Smooth muscle cell (in vitro differentiated cells): ENCODE data around the gene CCDC142. TPM values are rescaled to one million over a fixed set of nuclear protein-coding genes. Genes with fewer than 3 reads are reported as not detected.

Source experiments
- DNase-seq: peaks from one replicate; lab custom pipeline; 2025; ENCODE audit not compliant: unreplicated experiment; lab: John Stamatoyannopoulos, UW
- H2AFZ ChIP-seq: fragments of 200-600 bp; sonication (generic); 2 replicates; pipeline ENCODE4 v1.6.0; 2016; ENCODE audit warnings: antibody characterized with exemption, low read depth, mild to moderate bottlenecking
- H3F3A ChIP-seq: fragments of 200-600 bp; sonication (generic); 2 replicates; pipeline ENCODE4 v1.6.0; 2017; ENCODE audit warnings: antibody characterized with exemption, low read depth
- H3K27ac ChIP-seq: fragments of 200-600 bp; sonication (generic); 2 replicates; pipeline ENCODE4 v1.5.1; 2016; ENCODE audit warnings: low read depth, mild to moderate bottlenecking
- H3K27me3 ChIP-seq: fragments of 200-600 bp; sonication (generic); 2 replicates; pipeline ENCODE4 v1.6.1; 2016; ENCODE audit warnings: low read depth, mild to moderate bottlenecking
- H3K36me3 ChIP-seq: fragments of 200-600 bp; sonication (generic); 2 replicates; pipeline ENCODE4 v1.5.1; 2016; ENCODE audit warnings: low read depth
- H3K4me1 ChIP-seq: fragments of 200-600 bp; sonication (generic); 2 replicates; pipeline ENCODE4 v1.5.1; 2016; ENCODE audit warnings: low read depth
- H3K4me2 ChIP-seq: fragments of 200-600 bp; sonication (generic); 2 replicates; pipeline ENCODE4 v1.6.0; 2016; ENCODE audit warnings: mild to moderate bottlenecking
- H3K4me3 ChIP-seq: fragments of 200-600 bp; sonication (generic); 2 replicates; pipeline ENCODE4 v1.5.1; 2016; ENCODE audit warnings: mild to moderate bottlenecking
- H3K79me2 ChIP-seq: fragments of 200-600 bp; sonication (generic); 2 replicates; pipeline ENCODE4 v1.6.0; 2016; ENCODE audit warnings: low read depth, mild to moderate bottlenecking
- H3K9ac ChIP-seq: fragments of 200-600 bp; sonication (generic); 2 replicates; pipeline ENCODE4 v1.6.0; 2016; ENCODE audit warnings: low read depth
- H3K9me3 ChIP-seq: fragments of 200-600 bp; sonication (generic); replicated peaks from 2 replicates; pipeline ENCODE4 v1.5.1; 2016; ENCODE audit warnings: low read depth
- H4K20me1 ChIP-seq: fragments of 200-600 bp; sonication (generic); 2 replicates; pipeline ENCODE4 v1.6.0; 2016; ENCODE audit warnings: low read depth
- CTCF ChIP-seq: fragments of 200-600 bp; sonication (generic); IDR thresholded peaks from 2 replicates; pipeline ENCODE4 v1.5.1; 2017; ENCODE audit warnings: borderline replicate concordance, mild to moderate bottlenecking, antibody characterized with exemption; ENCODE audit not compliant: insufficient read depth, poor library complexity, severe bottlenecking
- WGBS: methylation state at CpG from one replicate; pipeline ENCODE4 v1.1.7; 2016; ENCODE audit warnings: low lambda C conversion rate; 5-methylcytosine and 5-hydroxymethylcytosine counted together
- polyA plus RNA-seq: library from polyadenylated mRNA; unstranded; fragments of >200 nt; fragmentation: Nextera tagmentation; extraction: Ambion mirVana; gene quantifications from 2 replicates; pipeline ENCODE4 v1.2.1, GENCODE V29; 2016
- total RNA-seq: library from RNA; depleted of rRNA; stranded (reverse); fragments of >200 nt; gene quantifications from 2 replicates; pipeline ENCODE4 v1.2.3, GENCODE V29; 2014

The CCDC142 gene
- total RNA-seq (5.5 and 8.0 TPM in 2 replicates), polyA plus RNA-seq (7.7 and 10.8 TPM in 2 replicates)

- Histone ChIP-seq H3K4me3 (peak within 1 kb of the TSS; percentile 79), H3K9ac (peak within 1 kb of the TSS; percentile 42), H3K4me1 (peaks cover 18% of the 10 kb centered on the region), H3K9me3 (no peaks in the 10 kb centered on the region), H3K27me3 (no peaks in the 10 kb centered on the region), H4K20me1 (no peaks in the 10 kb centered on the region), H3K4me2 (peak within 1 kb of the TSS; percentile 96), H2AFZ (peak within 1 kb of the TSS; percentile 86), H3K36me3 (no peaks in the 10 kb centered on the region), H3K79me2 (peaks cover 47% of the 10 kb centered on the region), H3F3A (no peaks in the 10 kb centered on the region), H3K27ac (peak within 1 kb of the TSS; percentile 20)
- peak; percentile 90 for DNase-seq
- TF ChIP-seq CTCF, result peak; percentile 84
- 3% methylated on average over 50 of the region's 50 CpGs for WGBS
These were observed at the start of gene CCDC142, which contains the start of gene TTC31 for GRCh38 chr2:74482801-74483674. Gene CCDC142 (minus strand): TSS chr2:74482998. CDS start chr2:74482837, 161 bp downstream. Gene TTC31 (plus strand): TSS chr2:74483081. CDS start chr2:74483096, 15 bp downstream.

- Histone ChIP-seq H4K20me1 (peaks cover 11% of the 10 kb centered on the region), H3K27ac (no peak overlapping the region), H3K36me3 (no peaks in the 10 kb centered on the region), H3K4me2 (no peak overlapping the region), H3K9me3 (no peaks in the 10 kb centered on the region), H3K27me3 (no peaks in the 10 kb centered on the region), H2AFZ (no peak overlapping the region), H3K9ac (no peak overlapping the region), H3K79me2 (peaks cover 28% of the 10 kb centered on the region), H3K4me1 (peaks cover 11% of the 10 kb centered on the region), H3K4me3 (no peak overlapping the region), H3F3A (peaks cover 28% of the 10 kb centered on the region)
- no peak for DNase-seq
- TF ChIP-seq CTCF, result peak; percentile 30
These were observed 49.4 kb upstream of the CCDC142 start for GRCh38 chr2:74532222-74532621.

- Histone ChIP-seq H3K4me3 (no peak overlapping the region), H3K36me3 (no peaks in the 10 kb centered on the region), H3F3A (peaks cover 22% of the 10 kb centered on the region), H3K9ac (no peak overlapping the region), H3K27ac (peak overlapping the region; percentile 71), H3K4me2 (peak overlapping the region; percentile 99), H3K27me3 (no peaks in the 10 kb centered on the region), H3K9me3 (no peaks in the 10 kb centered on the region), H2AFZ (no peak overlapping the region), H4K20me1 (peaks cover 11% of the 10 kb centered on the region), H3K79me2 (peaks cover 28% of the 10 kb centered on the region), H3K4me1 (peaks cover 11% of the 10 kb centered on the region)
- TF ChIP-seq CTCF, result no peak
- no peak for DNase-seq
- 89% methylated on average over 7 of the region's 7 CpGs for WGBS
These were observed 48.9 kb upstream of the CCDC142 start for GRCh38 chr2:74531666-74532065.
